NK-92 (cell line): ENCODE results near the gene NPHS2.

Experiments
- DNase-seq: peaks from one replicate; lab custom pipeline; 2025; ENCODE audit not compliant: unreplicated experiment; lab: John Stamatoyannopoulos, UW

The NPHS2 gene

DNA sequence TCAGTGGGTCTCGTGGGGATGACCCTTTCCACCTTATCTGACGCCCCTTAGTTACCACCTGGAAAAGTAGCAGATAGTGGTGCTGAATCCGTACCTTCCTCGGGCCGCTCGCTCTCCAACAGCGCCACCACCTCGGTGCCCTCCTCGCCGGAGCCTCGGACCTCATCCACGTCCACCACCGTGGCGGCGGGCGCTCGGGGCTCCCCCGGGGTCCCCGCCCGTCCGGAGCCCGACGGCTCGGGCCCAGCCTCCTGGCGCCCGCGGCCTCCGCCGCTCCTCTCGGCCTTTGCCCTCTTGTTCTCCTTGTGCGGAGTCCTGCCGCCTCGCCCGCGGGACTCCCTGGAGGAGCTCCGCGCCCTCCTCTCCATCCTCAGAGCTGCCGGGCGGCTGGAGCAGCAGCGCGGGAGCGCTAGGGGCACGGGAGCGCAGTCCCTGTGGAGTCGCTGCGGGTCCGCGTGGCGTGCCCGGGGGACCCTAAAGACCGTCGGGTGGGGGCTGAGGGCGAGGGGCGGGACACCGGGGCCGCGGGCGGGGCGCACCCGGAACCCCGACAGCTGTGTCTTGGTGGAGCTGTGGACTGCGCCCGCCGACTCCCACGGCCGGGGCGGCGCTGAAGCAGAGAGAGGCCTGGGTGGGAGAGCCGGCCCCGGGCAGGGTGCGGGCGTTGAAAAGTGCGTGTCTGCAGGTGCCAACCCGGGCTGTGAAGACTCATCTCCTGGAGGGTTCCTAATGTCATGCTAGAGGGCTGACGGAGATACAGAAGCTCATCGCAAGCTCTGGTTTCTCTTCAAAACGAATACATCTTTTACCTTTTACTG is at the start of gene NPHS2:
TSS of gene NPHS2 (minus strand) at position 452 of the 818 bp plus-strand sequence. CDS start at position 368, 84 bp downstream.
- DNase-seq = no peak

- no peak for DNase-seq
Observed at GRCh38 chr1:179612361-179612760, 36.6 kb upstream of the NPHS2 start.

GRCh38 chr1:179601093-179601492 is 25.3 kb upstream of the NPHS2 start:
- no peak for DNase-seq

GRCh38 chr1:179599623-179600249 is 24.0 kb upstream of the NPHS2 start:
- no peak for DNase-seq

DNA sequence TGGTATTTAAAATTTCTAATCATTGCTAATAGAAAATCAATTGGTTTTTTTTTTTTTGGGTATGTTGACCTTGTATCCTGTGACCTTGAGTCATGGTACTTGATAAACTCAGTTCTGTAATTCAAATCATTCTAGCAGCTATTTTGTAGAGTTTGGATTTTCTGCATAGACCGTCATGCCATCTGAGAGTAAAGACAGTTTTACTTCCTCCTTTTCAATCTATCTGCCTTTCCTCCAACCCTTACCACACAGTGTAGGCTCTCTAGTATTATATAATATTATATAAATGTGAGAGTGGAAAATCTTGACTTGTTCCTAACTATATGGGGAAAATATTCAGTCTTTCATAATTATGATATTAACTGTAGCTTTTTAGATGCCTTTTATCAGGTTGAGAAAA is 22.9 kb upstream of the NPHS2 start:
- DNase-seq = no peak

DNA sequence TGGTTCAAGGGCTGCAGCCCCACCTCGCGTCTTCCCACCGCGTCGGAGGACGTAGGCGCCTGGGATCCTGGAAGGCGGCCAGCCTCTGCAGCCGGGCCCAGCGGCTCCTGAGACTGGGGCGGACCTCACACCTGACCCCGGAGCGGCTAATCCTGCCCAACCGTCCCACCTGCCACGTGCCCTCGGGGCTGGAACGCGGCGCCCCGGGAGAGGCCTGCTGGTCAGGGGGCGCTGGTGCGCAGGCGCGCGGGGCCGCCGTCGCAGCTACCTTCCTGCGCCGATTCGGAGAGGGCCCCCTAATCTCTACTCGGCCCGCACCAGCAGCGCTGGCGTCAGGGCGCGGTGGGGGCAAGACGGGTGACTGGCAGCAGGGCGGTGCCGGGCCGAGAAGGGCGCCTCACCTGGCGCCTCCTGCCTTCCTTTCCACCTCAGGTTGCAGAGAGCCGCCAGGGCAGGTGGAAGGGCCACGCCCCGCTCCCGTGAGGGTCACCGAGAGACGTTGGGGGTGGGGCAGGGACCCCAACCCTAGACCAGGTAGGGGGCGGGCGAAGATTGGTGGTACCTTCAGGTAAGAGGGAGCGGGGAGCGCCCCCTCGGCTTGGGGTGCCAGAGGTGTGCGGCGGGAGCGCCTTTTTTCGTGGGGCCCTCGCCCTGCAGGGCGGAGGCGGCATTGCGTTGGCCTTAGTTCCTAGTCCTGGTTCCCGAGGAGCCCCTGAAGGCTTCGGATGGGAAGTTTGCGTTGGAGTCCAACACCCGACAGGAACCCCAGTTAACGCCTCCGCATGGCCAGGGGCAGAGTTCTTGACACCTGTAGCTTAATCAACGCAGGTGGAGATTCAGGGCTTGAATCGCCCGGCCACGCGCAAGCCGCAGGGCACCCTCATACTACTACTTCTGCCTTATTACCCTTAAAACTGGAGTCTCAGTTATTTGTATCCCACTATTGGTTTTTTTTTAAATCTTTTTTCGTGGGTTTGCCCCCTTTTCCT is 16.1 kb upstream of the NPHS2 start, which contains the start of gene TDRD5:
TSS of gene TDRD5 (plus strand) at position 241 of the 989 bp plus-strand sequence. CDS start 784 bp downstream, outside the sequence.
- DNase-seq = no peak

GRCh38 chr1:179591253-179591591 is 15.5 kb upstream of the NPHS2 start:
- DNase-seq = no peak

DNA sequence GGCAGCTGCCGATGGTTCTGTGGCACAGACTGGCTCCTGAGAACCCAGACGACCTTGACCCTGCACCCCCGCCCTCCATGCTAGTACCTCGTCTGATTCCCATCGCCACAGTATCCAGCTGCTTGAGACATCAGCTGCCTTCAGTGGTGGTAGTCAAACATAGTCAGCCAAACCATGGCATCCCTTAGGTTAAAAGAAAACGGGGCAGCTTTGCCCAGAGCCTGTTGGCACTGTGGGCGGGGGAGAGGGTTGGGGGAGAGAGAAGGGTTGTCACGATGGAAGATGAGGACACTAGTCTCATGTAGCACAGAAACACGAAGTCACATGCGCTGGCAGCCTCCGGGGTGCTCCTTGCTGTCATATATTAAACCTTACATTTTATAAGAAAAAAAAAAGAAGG is 14.9 kb upstream of the NPHS2 start:
- no peak for DNase-seq

- no peak for DNase-seq
Observed at GRCh38 chr1:179589509-179589908, 13.8 kb upstream of the NPHS2 start.

DNA sequence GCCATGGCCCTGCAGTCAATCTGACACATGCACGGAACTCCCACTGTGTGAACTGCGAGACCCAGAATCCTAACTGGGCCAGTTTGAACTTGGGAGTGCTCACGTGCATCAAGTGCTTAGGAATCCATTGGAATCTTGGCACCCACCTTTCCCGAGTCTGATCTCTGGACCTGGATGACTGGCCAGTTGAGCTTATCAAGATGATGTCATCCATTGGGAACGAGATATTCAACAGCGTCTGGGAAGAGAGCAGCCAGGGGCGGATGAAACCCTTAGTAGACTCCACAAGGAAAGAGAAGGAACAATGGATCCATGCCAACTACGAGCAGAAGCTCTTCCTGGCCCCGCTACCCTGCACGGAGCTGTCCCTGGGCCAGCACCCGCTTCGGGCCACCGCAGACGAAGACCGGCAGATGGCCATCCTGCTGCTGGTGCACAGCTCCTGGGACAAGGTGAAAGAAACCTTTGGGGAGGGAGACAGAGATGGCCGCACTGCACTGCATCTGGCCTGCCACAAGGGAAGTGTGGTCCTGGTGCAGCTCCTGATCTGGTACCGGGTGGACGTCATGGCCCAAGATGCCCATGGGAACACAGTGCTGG is 12.8 kb upstream of the NPHS2 start:
- DNase-seq = no peak

GRCh38 chr1:179587336-179587735 is 11.6 kb upstream of the NPHS2 start:
- DNase-seq = no peak

DNA sequence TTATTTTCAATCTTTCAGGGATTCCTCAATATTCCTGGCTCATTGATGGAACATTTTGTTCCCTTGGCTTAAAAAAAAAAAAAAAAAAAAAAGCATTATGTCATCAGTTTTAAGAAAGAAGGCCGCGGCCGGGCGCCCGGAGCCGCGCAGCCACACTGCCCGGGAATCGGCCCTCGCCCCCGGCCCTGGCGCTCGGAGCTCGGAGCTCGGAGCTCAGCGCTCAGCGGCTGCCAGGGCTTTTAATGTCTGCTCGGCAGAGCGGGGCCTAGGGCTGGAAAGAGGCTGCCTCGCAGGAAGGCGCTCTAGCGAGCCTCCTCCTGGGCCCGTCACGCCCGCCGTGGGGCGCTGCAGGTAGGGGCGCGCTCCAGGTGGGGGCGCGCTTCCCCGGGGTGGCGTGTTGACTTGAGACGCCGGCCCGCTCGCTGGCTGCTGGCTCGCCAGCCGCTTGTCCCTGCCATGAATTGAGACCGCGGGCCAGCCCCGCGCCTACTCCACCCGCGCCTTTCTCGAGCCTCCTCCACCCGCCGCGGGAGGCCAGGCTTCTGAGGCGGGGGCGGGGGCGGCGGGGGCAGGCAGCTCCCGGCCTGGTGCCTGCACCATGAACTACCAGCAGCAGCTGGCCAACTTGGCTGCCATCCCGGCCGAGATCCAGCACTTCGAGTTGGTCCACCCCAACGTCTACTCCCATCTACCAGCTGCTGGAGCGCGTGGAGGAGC is 10.5 kb upstream of the NPHS2 start:
- no peak for DNase-seq

GRCh38 chr1:179583771-179584320 is 8.1 kb upstream of the NPHS2 start:
- no peak for DNase-seq

DNA sequence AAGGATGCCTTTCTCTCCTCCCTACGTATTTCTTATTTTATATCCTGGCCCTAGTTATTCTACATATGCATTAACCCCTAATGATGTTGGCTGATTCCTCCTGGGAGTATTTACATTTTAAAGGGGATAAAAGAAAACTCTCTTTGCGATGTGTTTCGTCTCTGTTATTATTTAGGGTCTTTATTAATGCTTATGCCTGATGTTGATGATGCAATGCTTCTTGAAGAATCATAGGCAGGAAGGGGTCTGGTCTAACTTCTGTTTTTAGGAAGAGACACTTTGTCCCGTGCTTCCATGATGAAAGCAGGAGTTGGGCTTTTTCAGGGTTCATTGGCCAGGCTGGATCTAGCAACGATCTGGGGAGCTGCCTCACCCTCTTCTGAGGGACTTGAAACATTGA is 761 bp upstream of the NPHS2 start:
- DNase-seq = no peak

- DNase-seq = no peak
Observed at GRCh38 chr1:179558078-179558477, 17.7 kb downstream of the NPHS2 start.

DNA sequence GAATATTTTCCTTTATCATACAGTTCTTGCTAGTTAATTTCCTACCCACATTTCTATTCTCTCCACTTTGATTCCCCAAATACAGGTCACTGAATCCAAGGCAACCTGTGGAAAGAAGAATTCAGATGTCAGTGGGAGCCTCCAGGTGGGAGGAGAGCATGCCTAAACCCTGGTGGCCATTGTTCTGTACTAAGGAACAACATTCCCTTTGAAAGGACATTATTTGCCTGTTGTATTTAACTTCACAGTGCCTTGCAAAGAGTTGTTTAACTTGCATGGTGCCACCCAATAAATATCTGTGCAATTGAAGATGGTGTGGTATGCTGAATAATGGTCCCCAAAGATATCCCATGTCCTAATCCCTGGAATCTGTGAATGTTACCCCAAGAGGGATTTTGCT is 21.3 kb downstream of the NPHS2 start:
- no peak for DNase-seq

- DNase-seq = no peak
Observed at GRCh38 chr1:179550746-179551682, 24.7 kb downstream of the NPHS2 start.

DNA sequence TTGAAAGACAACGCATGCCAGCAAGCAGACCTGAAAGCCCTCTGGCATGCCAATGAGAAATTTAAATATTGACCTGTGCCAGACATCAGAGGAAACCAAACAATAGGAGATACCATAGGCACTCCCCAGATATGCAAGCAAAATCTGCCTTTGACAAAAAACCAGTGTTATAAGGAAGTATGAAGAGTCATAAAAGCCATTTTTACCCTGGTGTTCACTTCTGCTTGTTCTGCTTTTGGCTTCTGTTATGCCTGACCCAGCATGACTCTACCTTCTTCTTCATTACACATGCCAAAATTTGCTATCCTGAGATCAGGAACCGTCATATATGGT is 26.4 kb downstream of the NPHS2 start:
- no peak for DNase-seq
